Measurements from ENCODE around the gene MRPS35.

- TF ChIP-seq, protein P1, sequence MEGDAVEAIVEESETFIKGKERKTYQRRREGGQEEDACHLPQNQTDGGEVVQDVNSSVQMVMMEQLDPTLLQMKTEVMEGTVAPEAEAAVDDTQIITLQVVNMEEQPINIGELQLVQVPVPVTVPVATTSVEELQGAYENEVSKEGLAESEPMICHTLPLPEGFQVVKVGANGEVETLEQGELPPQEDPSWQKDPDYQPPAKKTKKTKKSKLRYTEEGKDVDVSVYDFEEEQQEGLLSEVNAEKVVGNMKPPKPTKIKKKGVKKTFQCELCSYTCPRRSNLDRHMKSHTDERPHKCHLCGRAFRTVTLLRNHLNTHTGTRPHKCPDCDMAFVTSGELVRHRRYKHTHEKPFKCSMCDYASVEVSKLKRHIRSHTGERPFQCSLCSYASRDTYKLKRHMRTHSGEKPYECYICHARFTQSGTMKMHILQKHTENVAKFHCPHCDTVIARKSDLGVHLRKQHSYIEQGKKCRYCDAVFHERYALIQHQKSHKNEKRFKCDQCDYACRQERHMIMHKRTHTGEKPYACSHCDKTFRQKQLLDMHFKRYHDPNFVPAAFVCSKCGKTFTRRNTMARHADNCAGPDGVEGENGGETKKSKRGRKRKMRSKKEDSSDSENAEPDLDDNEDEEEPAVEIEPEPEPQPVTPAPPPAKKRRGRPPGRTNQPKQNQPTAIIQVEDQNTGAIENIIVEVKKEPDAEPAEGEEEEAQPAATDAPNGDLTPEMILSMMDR (IDR thresholded peaks at IDR 0.05) = no peak
- TF ChIP-seq POLR2A (IDR thresholded peaks at IDR 0.05) = no peak
Measured at GRCh38 chr12:27800819-27801218, 90.2 kb downstream of the MRPS35 start.
